Upper lobe of left lung (tissue), 6 donors: Measurements from ENCODE around the gene SELL. TPM values are rescaled to one million over a fixed set of nuclear protein-coding genes. Genes with fewer than 3 reads are reported as not detected.
A peak's percentile ranks its signal among the peaks of the same experiment; 100 is the strongest.

Experiments used
- ATAC-seq, 2 donors: fragments of 200-7000 bp; cut with Tn5 transposase; one replicate each; pipeline ENCODE4 v1.9.1; 2022; ENCODE audit warnings: mild to moderate bottlenecking in 2 of 2, moderate library complexity in 2 of 2; ENCODE audit not compliant: low FRiP score in 2 of 2
- DNase-seq, 2 donors: peaks; one replicate each; pipeline ENCODE4 v3.0.0-alpha.2; 2019 to 2020
- H3K27ac ChIP-seq, 4 donors: fragments of 200-600 bp; sonication (generic); one replicate each; pipeline ENCODE4 v1.5.1; 2016 to 2019
- H3K27me3 ChIP-seq, 4 donors: fragments of 200-600 bp; sonication (generic); one replicate each; pipeline ENCODE4 v1.5.1; 2017 to 2019
- H3K36me3 ChIP-seq, 4 donors: fragments of 200-600 bp; sonication (generic); one replicate each; pipeline ENCODE4 v1.5.1; 2016 to 2019
- H3K4me1 ChIP-seq, 4 donors: fragments of 200-600 bp; sonication (generic); one replicate each; pipeline ENCODE4 v1.5.1; 2018 to 2019
- H3K4me3 ChIP-seq, 4 donors: fragments of 200-600 bp; sonication (generic); one replicate each; pipeline ENCODE4 v1.5.1; 2017 to 2019; ENCODE audit warnings: mild to moderate bottlenecking in 2 of 4, moderate library complexity in 1 of 4
- H3K9me3 ChIP-seq, 4 donors: fragments of 200-600 bp; sonication (generic); one replicate each; pipeline ENCODE4 v1.5.1; 2018 to 2019
- CTCF ChIP-seq, 6 experiments: fragments of 450-650 bp in 4 of 6; fragments of 200-600 bp in 2 of 6; sonication (generic) in 2 of 6; IDR thresholded peaks; one replicate each; pipeline ENCODE4 v1.5.1; 2016 to 2019; ENCODE audit warnings: antibody characterized with exemption in 6 of 6
- EP300 ChIP-seq, 4 donors: sonication (generic); formaldehyde crosslinking; IDR thresholded peaks; one replicate each; pipeline ENCODE4 v1.5.1; 2017; ENCODE audit warnings: antibody characterized with exemption in 4 of 4, control low read depth in 2 of 4
- POLR2A ChIP-seq, 4 donors: fragments of 450-650 bp; IDR thresholded peaks; one replicate each; pipeline ENCODE4 v1.5.1; 2016 to 2017; ENCODE audit warnings: antibody characterized with exemption in 4 of 4, mild to moderate bottlenecking in 2 of 4
- POLR2AphosphoS5 ChIP-seq, 2 donors: sonication (generic); formaldehyde crosslinking; IDR thresholded peaks; one replicate each; pipeline ENCODE4 v1.5.1; 2017; ENCODE audit warnings: antibody characterized with exemption in 2 of 2
- WGBS, 2 donors: methylation state at CpG; one replicate each; pipeline ENCODE4 v1.1.5; 2017 to 2018; 5-methylcytosine and 5-hydroxymethylcytosine counted together
- total RNA-seq, 6 donors: library from RNA; depleted of rRNA in 4 of 6; stranded (reverse); fragments of >200 nt in 4 of 6; gene quantifications; one replicate each; pipeline versions ENCODE4 v1.1.0 to v1.2.1, GENCODE V29; 2016 to 2021
- donor health status: DM: no; HTN: no; CAD: no; lungs with moderate emphysema.
- donor health status: DM: no; HTN: yes; CAD: no; lungs with severe emphysema.

Gene SELL
- total RNA-seq = 10 to 100 TPM in 4 of 6 donors, 1 to 10 TPM in 2; 3.9 to 41.3 (median 14.5) TPM

GRCh38 chr1:169711469-169712308 is at the start of gene SELL:
Gene SELL (minus strand): TSS chr1:169711620. CDS start chr1:169711498, 122 bp downstream.
- Histone ChIP-seq H3K4me3 (peak within 1 kb of the TSS in 3 of 4 donors; percentile 8 to 42 (median 36)), H3K27ac (peak within 1 kb of the TSS in 3 of 4 donors; percentile 6 to 56 (median 37)), H3K4me1 (peaks cover 0 to 9% (median 7%) of the 10 kb centered on the region in 4 donors), H3K9me3 (peaks cover 0 to 6% (median 0%) of the 10 kb centered on the region in 4 donors), H3K27me3 (no peaks in the 10 kb centered on the region), H3K36me3 (no peaks in the 10 kb centered on the region)
- TF ChIP-seq EP300 (IDR thresholded peaks at IDR 0.05) (no peak), CTCF (IDR thresholded peaks at IDR 0.05) (peak; percentile 64 to 84 (median 76)), POLR2A (IDR thresholded peaks at IDR 0.05) (no peak), POLR2AphosphoS5 (IDR thresholded peaks at IDR 0.05) (no peak)
- DNase-seq = peak in 1 of 2 donors; percentile 68
- WGBS, 2 donors = 5% methylated on average over 6 of the region's 6 CpGs
- ATAC-seq = peak; percentile 91 to 98

DNA sequence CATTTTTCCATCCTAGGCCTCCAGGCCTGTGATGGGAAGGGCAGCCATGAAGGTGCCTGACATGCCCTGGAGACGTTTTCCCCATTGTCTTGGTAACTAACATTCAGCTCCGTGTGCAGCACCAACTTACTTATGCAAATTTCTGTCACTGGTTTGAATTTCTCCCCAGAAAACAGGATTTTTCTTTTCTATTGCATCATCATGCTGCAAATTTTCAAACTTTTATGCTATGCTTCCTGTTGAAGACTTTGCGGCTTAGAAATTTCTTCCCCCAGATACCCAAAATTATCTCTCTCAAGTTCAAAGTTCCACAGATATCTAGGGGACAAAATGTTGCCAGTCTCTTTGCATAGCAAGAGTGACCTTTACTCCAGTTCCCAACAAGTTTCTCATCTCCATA is 47.6 kb upstream of the SELL start:
- no peak overlapping the region for H3K27ac ChIP-seq
- no peaks in the 10 kb centered on the region for H3K9me3 ChIP-seq
- no peaks in the 10 kb centered on the region for H3K27me3 ChIP-seq
- no peak overlapping the region for H3K4me3 ChIP-seq
- no peak for DNase-seq
- 93 to 94% methylated on average over 3 of the region's 3 CpGs for WGBS, 2 donors
- no peak for TF ChIP-seq POLR2A (IDR thresholded peaks at IDR 0.05)
- TF ChIP-seq CTCF (IDR thresholded peaks at IDR 0.05) = no peak
- TF ChIP-seq POLR2AphosphoS5 (IDR thresholded peaks at IDR 0.05) = no peak
- no peak for TF ChIP-seq EP300 (IDR thresholded peaks at IDR 0.05)
- H3K36me3 ChIP-seq = no peaks in the 10 kb centered on the region
- no peaks in the 10 kb centered on the region for H3K4me1 ChIP-seq
- ATAC-seq = no peak

GRCh38 chr1:169753549-169753948 is 42.1 kb upstream of the SELL start:
- Histone ChIP-seq H3K36me3 (no peaks in the 10 kb centered on the region), H3K4me3 (no peak overlapping the region), H3K27me3 (no peaks in the 10 kb centered on the region), H3K9me3 (no peaks in the 10 kb centered on the region), H3K27ac (no peak overlapping the region), H3K4me1 (no peaks in the 10 kb centered on the region)
- TF ChIP-seq POLR2AphosphoS5 (IDR thresholded peaks at IDR 0.05) = no peak
- no peak for TF ChIP-seq EP300 (IDR thresholded peaks at IDR 0.05)
- no peak for TF ChIP-seq POLR2A (IDR thresholded peaks at IDR 0.05)
- DNase-seq = no peak
- ATAC-seq = no peak
- WGBS, 2 donors = 75 to 79% methylated on average over 4 of the region's 4 CpGs

DNA sequence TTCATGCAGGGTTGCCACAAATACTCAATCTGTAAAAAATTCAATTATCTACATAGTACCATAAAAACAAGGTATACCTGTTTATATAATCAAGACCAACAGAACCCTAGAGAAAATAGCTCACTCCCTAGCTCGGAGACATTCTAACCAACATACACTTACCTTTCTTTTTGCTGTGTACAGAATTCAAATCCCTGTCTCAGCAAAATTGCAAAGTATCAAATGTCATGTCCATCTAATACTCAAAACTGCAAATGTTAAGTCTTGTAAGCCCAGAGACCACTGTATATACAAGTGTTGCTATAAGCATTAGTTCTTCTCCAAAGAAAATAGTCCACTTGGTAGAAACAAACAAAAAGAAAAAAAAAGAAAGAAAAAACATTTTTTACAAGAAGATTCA is 38.6 kb upstream of the SELL start:
- TF ChIP-seq EP300 (IDR thresholded peaks at IDR 0.05) (no peak), POLR2AphosphoS5 (IDR thresholded peaks at IDR 0.05) (no peak)
- WGBS, 2 donors = 83 to 86% methylated on average over 1 of the region's 1 CpG

GRCh38 chr1:169746550-169746949 is 35.1 kb upstream of the SELL start:
- TF ChIP-seq EP300 (IDR thresholded peaks at IDR 0.05) (no peak), POLR2A (IDR thresholded peaks at IDR 0.05) (no peak), CTCF (IDR thresholded peaks at IDR 0.05) (no peak), POLR2AphosphoS5 (IDR thresholded peaks at IDR 0.05) (no peak)
- H3K4me1 ChIP-seq = peaks cover 0 to 3% (median under 1%) of the 10 kb centered on the region in 4 donors
- no peaks in the 10 kb centered on the region for H3K9me3 ChIP-seq
- ATAC-seq (no peak), DNase-seq (no peak)
- H3K27me3 ChIP-seq = no peaks in the 10 kb centered on the region
- WGBS, 2 donors = 74 to 83% methylated on average over 2 of the region's 2 CpGs
- no peak overlapping the region for H3K4me3 ChIP-seq
- no peaks in the 10 kb centered on the region for H3K36me3 ChIP-seq
- no peak overlapping the region for H3K27ac ChIP-seq

More for the DNA sequence above, 38.6 kb upstream of the SELL start:
- Histone ChIP-seq H3K27me3 (no peaks in the 10 kb centered on the region), H3K4me3 (no peak overlapping the region), H3K4me1 (no peaks in the 10 kb centered on the region), H3K27ac (no peak overlapping the region), H3K9me3 (no peaks in the 10 kb centered on the region), H3K36me3 (no peaks in the 10 kb centered on the region)
- DNase-seq (no peak), ATAC-seq (no peak)
